Stimulated activated effector memory CD8-positive, alpha-beta T cell treated with anti-CD3 and anti-CD28 coated beads, Interleukin-12 subunit alpha, Interleukin-12 subunit beta, amount 100 ng/mL, for 72 hours (primary cell): Measurements from ENCODE around the gene LRRC45.

Source experiments
- ATAC-seq: fragments of 150-1000 bp; cut with Tn5 transposase; 2 replicates; pipeline ENCODE4 v1.10.0; 2021
- DNase-seq, 2 donors: peaks; one replicate each; pipeline ENCODE4 v3.0.0; 2021 to 2022; ENCODE audit warnings: low spot score in 2 of 2
- H3K27ac Mint-ChIP-seq: one replicate; pipeline ENCODE4 v1.8.0; 2022; ENCODE audit warnings: mild to moderate bottlenecking, mixed read lengths
- H3K36me3 Mint-ChIP-seq: one replicate; pipeline ENCODE4 v1.8.0; 2022; ENCODE audit warnings: mild to moderate bottlenecking, mixed read lengths
- H3K4me1 Mint-ChIP-seq: one replicate; pipeline ENCODE4 v1.8.0; 2022; ENCODE audit warnings: mixed read lengths
- H3K4me3 Mint-ChIP-seq: one replicate; pipeline ENCODE4 v1.8.0; 2022; ENCODE audit warnings: mild to moderate bottlenecking, mixed read lengths
- H3K9me3 Mint-ChIP-seq: one replicate; pipeline ENCODE4 v1.8.0; 2022; ENCODE audit warnings: mixed read lengths

LRRC45 gene

DNA sequence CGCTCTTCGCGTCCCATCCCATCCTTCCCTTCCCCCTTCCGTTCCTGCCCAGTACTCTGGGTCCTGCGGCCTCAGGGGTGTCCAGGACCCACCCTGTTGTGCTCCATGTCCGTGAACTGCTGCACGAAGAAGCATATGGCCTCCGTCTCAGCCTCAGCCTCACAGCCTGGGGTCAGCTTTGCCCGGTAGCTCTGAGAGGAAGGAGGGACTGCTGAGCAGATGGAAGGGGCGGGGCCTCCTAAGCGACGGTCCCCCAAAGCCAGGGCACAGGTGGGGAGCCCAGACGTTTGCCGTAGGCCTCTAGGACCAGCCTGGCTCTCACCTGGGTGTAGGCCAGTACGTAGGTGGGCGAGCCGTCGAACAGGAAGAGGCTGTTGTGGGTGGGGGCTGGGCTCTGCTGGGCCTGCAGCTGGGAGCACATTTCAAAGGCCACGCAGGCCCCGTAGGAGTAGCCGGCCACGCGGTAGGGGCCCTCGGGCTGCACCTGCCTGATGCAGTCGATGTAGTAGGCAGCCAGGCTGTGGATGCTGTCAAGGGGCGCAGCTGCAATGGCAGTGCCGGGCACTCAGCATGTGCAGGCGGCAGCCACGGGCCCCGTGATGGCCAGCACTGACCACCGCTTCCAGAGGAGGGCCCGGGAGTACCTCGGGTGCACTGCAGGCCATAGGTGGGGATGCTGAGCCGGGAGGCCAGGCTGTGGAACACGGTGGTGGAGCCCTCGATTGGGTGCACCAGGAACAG lies 57.1 kb downstream of the LRRC45 start:
- peaks cover 72% of the 10 kb centered on the region for H3K36me3 Mint-ChIP-seq
- ATAC-seq (no peak), DNase-seq (no peak)
- no peaks in the 10 kb centered on the region for H3K4me1 Mint-ChIP-seq
- no peak overlapping the region for H3K4me3 Mint-ChIP-seq
- H3K9me3 Mint-ChIP-seq: no peaks in the 10 kb centered on the region
- H3K27ac Mint-ChIP-seq: no peak overlapping the region
